H1 (cell line): ENCODE measurements around the gene SVIL. TPM values are rescaled to one million over a fixed set of nuclear protein-coding genes. Genes with fewer than 3 reads are reported as not detected.

Source experiments
- CTCF ChIA-PET: fragments of 300-600 bp; sonication (Branson Sonifier 250); formaldehyde crosslinking; loops from one replicate; lab custom pipeline; 2021; ENCODE audit not compliant: partially characterized antibody; lab: Charles Lee
- POLR2A ChIA-PET: fragments of 300-600 bp; sonication (Branson Sonifier 250); formaldehyde crosslinking; loops from one replicate; lab custom pipeline; 2021; ENCODE audit warnings: inconsistent platforms; ENCODE audit not compliant: partially characterized antibody; lab: Charles Lee
- DNase-seq, 2 experiments: peaks; one replicate each; pipeline versions ENCODE4 v3.0.0 to v3.0.0-alpha.2; 2010 to 2022; ENCODE audit warnings: low spot score in 2 of 2, low read depth in 1 of 2, mixed read lengths in 1 of 2
- FAIRE-seq: peaks from 2 replicates; lab custom pipeline; 2011; peaks lifted over from hg19 to GRCh38; lab: Jason Lieb, UNC
- H2AFZ ChIP-seq: 2 replicates; pipeline ENCODE4 v1.8.1; 2012; ENCODE audit warnings: low read length, inconsistent platforms
- H2AK5ac ChIP-seq: 2 replicates; pipeline ENCODE4 v1.6.1; 2013; ENCODE audit warnings: low read depth, low read length
- H2BK120ac ChIP-seq: replicated peaks from 2 replicates; pipeline ENCODE3; 2013; ENCODE audit warnings: low read depth, low read length, inconsistent platforms
- H2BK12ac ChIP-seq: 2 replicates; pipeline ENCODE4 v1.6.1; 2013; ENCODE audit warnings: low read depth, low read length
- H2BK15ac ChIP-seq: 2 replicates; pipeline ENCODE4 v1.6.1; 2013; ENCODE audit warnings: low read length
- H2BK20ac ChIP-seq: 2 replicates; pipeline ENCODE4 v1.6.1; 2013; ENCODE audit warnings: low read length
- H2BK5ac ChIP-seq: 2 replicates; pipeline ENCODE4 v1.6.1; 2013; ENCODE audit warnings: low read depth, low read length
- H3K14ac ChIP-seq: 2 replicates; pipeline ENCODE4 v1.6.1; 2013; ENCODE audit warnings: inconsistent platforms; ENCODE audit not compliant: insufficient read length
- H3K18ac ChIP-seq: 2 replicates; pipeline ENCODE4 v1.6.1; 2013; ENCODE audit warnings: low read length; ENCODE audit errors: extremely low read depth
- H3K23ac ChIP-seq: 2 replicates; pipeline ENCODE4 v1.6.1; 2013; ENCODE audit warnings: inconsistent platforms; ENCODE audit not compliant: insufficient read length
- H3K23me2 ChIP-seq: 2 replicates; pipeline ENCODE4 v1.6.1; 2013; ENCODE audit warnings: low read depth, low read length
- H3K27ac ChIP-seq: 2 replicates; pipeline ENCODE4 v1.6.1; 2011; ENCODE audit warnings: low read depth, low read length, inconsistent platforms
- H3K27me3 ChIP-seq, 4 experiments: replicated peaks in 1 of 4; 1 replicate in 1 of 4; 2 replicates in 3 of 4; pipeline versions ENCODE4 v1.6.1 to v1.8.1; 2011 to 2013; ENCODE audit warnings: low read length in 3 of 4, mild to moderate bottlenecking in 3 of 4, inconsistent platforms in 2 of 4, mixed read lengths in 2 of 4, moderate library complexity in 1 of 4; ENCODE audit not compliant: control insufficient read depth in 3 of 4, insufficient read depth in 3 of 4; ENCODE audit errors: extremely low read depth in 1 of 4
- H3K36me3 ChIP-seq, 4 experiments: 2 replicates each; pipeline versions ENCODE4 v1.6.1 to v1.8.1; 2011 to 2013; ENCODE audit warnings: mild to moderate bottlenecking in 4 of 4, low read length in 3 of 4, moderate library complexity in 2 of 4, control low read depth in 1 of 4, inconsistent platforms in 1 of 4; ENCODE audit not compliant: insufficient read depth in 4 of 4, control insufficient read depth in 2 of 4
- H3K4ac ChIP-seq: replicated peaks from 2 replicates; pipeline ENCODE3; 2013; ENCODE audit warnings: low read length, low read depth, mixed read lengths, inconsistent platforms; ENCODE audit not compliant: insufficient read length
- H3K4me1 ChIP-seq, 4 experiments: replicated peaks in 1 of 4; 1 replicate in 1 of 4; 2 replicates in 3 of 4; pipeline versions ENCODE4 v1.6.1 to v1.8.1; 2011 to 2013; ENCODE audit warnings: low read length in 3 of 4, inconsistent platforms in 2 of 4, mixed read lengths in 1 of 4; ENCODE audit not compliant: insufficient read depth in 4 of 4, control insufficient read depth in 3 of 4
- H3K4me2 ChIP-seq, 2 experiments: 2 replicates each; pipeline versions ENCODE4 v1.6.1 to v1.8.1; 2011 to 2013; ENCODE audit warnings: low read depth in 2 of 2, low read length in 2 of 2, control low read depth in 1 of 2, inconsistent platforms in 1 of 2, mild to moderate bottlenecking in 1 of 2; ENCODE audit not compliant: insufficient read depth in 1 of 2
- H3K4me3 ChIP-seq, 4 experiments: fragments of 200-600, 300-600 bp in 1 of 4; sonication (generic), shearing (Covaris generic), sonication (Bioruptor Twin) in 1 of 4; 2 replicates each; pipeline versions ENCODE4 v1.5.1 to v1.8.1; 2011 to 2016; ENCODE audit warnings: low read length in 4 of 4, low read depth in 3 of 4, control low read depth in 2 of 4, inconsistent platforms in 2 of 4, mild to moderate bottlenecking in 2 of 4, mixed read lengths in 1 of 4, moderate library complexity in 1 of 4; ENCODE audit not compliant: insufficient read depth in 2 of 4; ENCODE audit errors: extremely low read depth in 1 of 4
- H3K56ac ChIP-seq: replicated peaks from 2 replicates; pipeline ENCODE3; 2013; ENCODE audit warnings: low read depth, mild to moderate bottlenecking, mixed read lengths, low read length, inconsistent platforms; ENCODE audit not compliant: insufficient read length
- H3K79me1 ChIP-seq: 2 replicates; pipeline ENCODE4 v1.6.1; 2013; ENCODE audit warnings: low read depth, low read length, control low read depth
- H3K79me2 ChIP-seq, 2 experiments: 2 replicates each; pipeline versions ENCODE4 v1.6.1 to v1.8.1; 2012 to 2013; ENCODE audit warnings: low read length in 2 of 2, mild to moderate bottlenecking in 2 of 2, inconsistent platforms in 1 of 2; ENCODE audit not compliant: insufficient read depth in 2 of 2, control insufficient read depth in 1 of 2
- H3K9ac ChIP-seq, 4 experiments: replicated peaks in 1 of 4; 1 replicate in 1 of 4; 2 replicates in 3 of 4; pipeline versions ENCODE4 v1.6.1 to v1.8.1; 2011 to 2013; ENCODE audit warnings: low read depth in 3 of 4, low read length in 3 of 4, control low read depth in 2 of 4, mild to moderate bottlenecking in 2 of 4, moderate library complexity in 2 of 4, inconsistent platforms in 1 of 4; ENCODE audit errors: extremely low read depth in 1 of 4
- H3K9me3 ChIP-seq, 2 experiments: 2 replicates each; pipeline versions ENCODE4 v1.6.1 to v1.8.1; 2012 to 2013; ENCODE audit warnings: mild to moderate bottlenecking in 2 of 2, moderate library complexity in 2 of 2, control low read depth in 1 of 2, inconsistent platforms in 1 of 2, low read depth in 1 of 2, low read length in 1 of 2, mixed read lengths in 1 of 2; ENCODE audit not compliant: insufficient read depth in 2 of 2
- H4K20me1 ChIP-seq, 2 experiments: replicated peaks in 1 of 2; 2 replicates each; pipeline versions ENCODE3 to v1.8.1; 2011 to 2013; ENCODE audit warnings: inconsistent platforms in 2 of 2, low read length in 2 of 2, mild to moderate bottlenecking in 1 of 2; ENCODE audit not compliant: insufficient read depth in 2 of 2, control insufficient read depth in 1 of 2
- H4K5ac ChIP-seq: 2 replicates; pipeline ENCODE4 v1.6.1; 2013; ENCODE audit warnings: low read length, low read depth, mixed read lengths, inconsistent platforms; ENCODE audit not compliant: insufficient read length
- H4K8ac ChIP-seq: 2 replicates; pipeline ENCODE4 v1.8.0; 2013; ENCODE audit warnings: mild to moderate bottlenecking, moderate library complexity, low read length, inconsistent platforms; ENCODE audit not compliant: insufficient read depth; ENCODE audit errors: extremely low read depth
- H4K91ac ChIP-seq: replicated peaks from 2 replicates; pipeline ENCODE3; 2013; ENCODE audit warnings: low read length, mixed read lengths, inconsistent platforms; ENCODE audit not compliant: insufficient read length
- BCL11A ChIP-seq, 2 experiments: IDR thresholded peaks; one replicate each; pipeline ENCODE4 v1.6.1; 2011; ENCODE audit warnings: low read depth in 2 of 2, low read length in 2 of 2, mild to moderate bottlenecking in 2 of 2
- EZH2 ChIP-seq: fragments of 200-600 bp; sonication (generic); IDR thresholded peaks from 2 replicates; pipeline ENCODE4 v1.7.1; 2012; ENCODE audit warnings: low read depth, mild to moderate bottlenecking, moderate library complexity, low read length, inconsistent platforms; ENCODE audit not compliant: severe bottlenecking
- GABPA ChIP-seq: IDR thresholded peaks from 2 replicates; pipeline ENCODE4 v1.6.1; 2011; ENCODE audit warnings: mild to moderate bottlenecking, low read length, moderate library complexity, borderline replicate concordance; ENCODE audit not compliant: insufficient read depth
- KDM4A ChIP-seq: IDR thresholded peaks from one replicate; pipeline ENCODE4 v1.7.1; 2012; ENCODE audit warnings: low read depth, mild to moderate bottlenecking, moderate library complexity, low read length, inconsistent platforms; ENCODE audit not compliant: severe bottlenecking
- KDM5A ChIP-seq: fragments of 200-600 bp; IDR thresholded peaks from 2 replicates; pipeline ENCODE4 v1.7.1; 2012; ENCODE audit warnings: mild to moderate bottlenecking, low read length, inconsistent platforms, mixed read lengths
- SIRT6 ChIP-seq: IDR thresholded peaks from one replicate; pipeline ENCODE4 v1.7.1; 2012; ENCODE audit warnings: low read length, inconsistent platforms
- SIX5 ChIP-seq: IDR thresholded peaks from 2 replicates; pipeline ENCODE4 v1.6.1; 2011; ENCODE audit warnings: mild to moderate bottlenecking, low read depth, low read length
- WGBS, 2 experiments: shearing (Covaris generic) in 1 of 2; methylation state at CpG; one replicate each; pipeline versions ENCODE4 v1.1.6 to v1.1.7; 2013 to 2015; ENCODE audit warnings: low lambda C conversion rate in 2 of 2, mixed read lengths in 2 of 2, inconsistent platforms in 1 of 2, low coverage in 1 of 2, missing lambda C conversion rate in 1 of 2; ENCODE audit not compliant: insufficient replicate concordance in 2 of 2, insufficient coverage in 1 of 2, insufficient read length in 1 of 2; ENCODE audit errors: extremely low coverage in 1 of 2, missing lambda C conversion rate in 1 of 2; 5-methylcytosine and 5-hydroxymethylcytosine counted together
- polyA plus RNA-seq, 7 experiments: library from polyadenylated mRNA; depleted of rRNA in 3 of 7; stranded (reverse) in 5 of 7; unstranded in 2 of 7; fragments of >200 nt in 5 of 7; fragments of 200-250 nt in 2 of 7; gene quantifications; 1 replicate in 5 of 7; 2 replicates in 1 of 7; 4 replicates in 1 of 7; pipeline versions ENCODE4 v1.2.1 to v1.2.3, GENCODE V29; 2011 to 2013; ENCODE audit warnings: missing spikeins in 2 of 7, mixed read lengths in 2 of 7
- total RNA-seq: library from RNA; stranded (reverse); fragmentation: NEBNext Ultra II Directional; extraction: Animal tissue kit (Norgen Biotek cat#: 25700); gene quantifications from 2 replicates; pipeline ENCODE4 v1.2.1, GENCODE V29; 2021

SVIL gene
- total and polyA plus RNA-seq, 2 of the 8 experiments (the other 6 are each of a cell fraction or from before 2014, with no cell fraction given) = 4.7 to 15.4 TPM

GRCh38 chr10:29533046-29533445 lies 101.7 kb downstream of the SVIL start:
- H3K18ac ChIP-seq = no peak overlapping the region
- no peak overlapping the region for H2BK15ac ChIP-seq
- no peak overlapping the region for H2BK12ac ChIP-seq
- H3K9ac ChIP-seq = no peak overlapping the region
- no peaks in the 10 kb centered on the region for H3K23me2 ChIP-seq
- H3K36me3 ChIP-seq = no peaks in the 10 kb centered on the region
- H2AK5ac ChIP-seq = no peak overlapping the region
- H2BK20ac ChIP-seq = no peak overlapping the region
- TF ChIP-seq KDM5A (no peak), SIRT6 (no peak), BCL11A (IDR thresholded peaks at IDR 0.05; ENCODE audit: low read depth in 2 of 2, low read length in 2 of 2) (no peak), KDM4A (no peak), GABPA (no peak), SIX5 (no peak), EZH2 (no peak)
- H3K4ac ChIP-seq = no peak overlapping the region
- no peak overlapping the region; the same call in 1 of the 2 replicates for H4K8ac ChIP-seq
- no peak overlapping the region for H2AFZ ChIP-seq
- H3K4me2 ChIP-seq = no peak overlapping the region
- no peak overlapping the region for H3K4me3 ChIP-seq
- DNase-seq = no peak
- POLR2A ChIA-PET = interaction anchor here (1.0 to 1.9 kb wide), 2 partner anchors 9 to 25 kb away, joined by 3 to 4 read pairs; no protein-coding TSS in a partner anchor
- H4K91ac ChIP-seq = no peak overlapping the region
- FAIRE-seq = no peak
- no peaks in the 10 kb centered on the region for H3K27me3 ChIP-seq
- no peak overlapping the region for H3K27ac ChIP-seq
- no peak overlapping the region for H2BK120ac ChIP-seq
- H3K9me3 ChIP-seq = no peaks in the 10 kb centered on the region
- CTCF ChIA-PET = interaction anchor here (1.1 to 3.7 kb wide), 8 partner anchors 8 to 21 kb away, joined by 4 to 34 read pairs (median 10); no protein-coding TSS in a partner anchor
- H3K79me1 ChIP-seq = no peaks in the 10 kb centered on the region
- H4K5ac ChIP-seq = no peak overlapping the region
- no peak overlapping the region for H3K14ac ChIP-seq
- no peak overlapping the region for H3K56ac ChIP-seq
- H4K20me1 ChIP-seq = peaks cover 2 to 3% of the 10 kb centered on the region in 2 experiments
- no peak overlapping the region for H2BK5ac ChIP-seq
- 90% methylated on average over 14 of the region's 14 CpGs; no CpG with 5 or more reads in 1 of the 2 experiments for WGBS, 2 experiments
- no peak overlapping the region for H3K23ac ChIP-seq
- peaks cover 1 to 8% (median 5%) of the 10 kb centered on the region in 4 experiments; a peak in 6 of 7 replicates for H3K4me1 ChIP-seq
- no peaks in the 10 kb centered on the region for H3K79me2 ChIP-seq
